Fibroblast of the aortic adventitia (primary cell): ENCODE results near the gene BRD3. TPM values are rescaled to one million over a fixed set of nuclear protein-coding genes. Genes with fewer than 3 reads are reported as not detected.

Experiments
- DNase-seq: peaks from one replicate; pipeline ENCODE4 v3.0.0-alpha.2; 2010; ENCODE audit warnings: low read depth
- H3K4me3 ChIP-seq: 2 replicates; pipeline ENCODE4 v1.5.1; 2011; ENCODE audit warnings: low read depth, mild to moderate bottlenecking, control low read depth, low read length, moderate library complexity
- total RNA-seq: library from RNA; depleted of rRNA; stranded (reverse); fragments of >200 nt; gene quantifications from 2 replicates; pipeline ENCODE4 v1.2.3, GENCODE V29; 2012; ENCODE audit warnings: low replicate concordance
- TF ChIP-seq, protein P1 (sequence below): IDR thresholded peaks from 2 replicates; pipeline ENCODE4 v1.5.1; 2011; ENCODE audit warnings: mild to moderate bottlenecking, low read length, control low read depth, inconsistent platforms; ENCODE audit not compliant: insufficient read depth

Gene BRD3
- total RNA-seq, 1 donor = 7.4 TPM

DNA sequence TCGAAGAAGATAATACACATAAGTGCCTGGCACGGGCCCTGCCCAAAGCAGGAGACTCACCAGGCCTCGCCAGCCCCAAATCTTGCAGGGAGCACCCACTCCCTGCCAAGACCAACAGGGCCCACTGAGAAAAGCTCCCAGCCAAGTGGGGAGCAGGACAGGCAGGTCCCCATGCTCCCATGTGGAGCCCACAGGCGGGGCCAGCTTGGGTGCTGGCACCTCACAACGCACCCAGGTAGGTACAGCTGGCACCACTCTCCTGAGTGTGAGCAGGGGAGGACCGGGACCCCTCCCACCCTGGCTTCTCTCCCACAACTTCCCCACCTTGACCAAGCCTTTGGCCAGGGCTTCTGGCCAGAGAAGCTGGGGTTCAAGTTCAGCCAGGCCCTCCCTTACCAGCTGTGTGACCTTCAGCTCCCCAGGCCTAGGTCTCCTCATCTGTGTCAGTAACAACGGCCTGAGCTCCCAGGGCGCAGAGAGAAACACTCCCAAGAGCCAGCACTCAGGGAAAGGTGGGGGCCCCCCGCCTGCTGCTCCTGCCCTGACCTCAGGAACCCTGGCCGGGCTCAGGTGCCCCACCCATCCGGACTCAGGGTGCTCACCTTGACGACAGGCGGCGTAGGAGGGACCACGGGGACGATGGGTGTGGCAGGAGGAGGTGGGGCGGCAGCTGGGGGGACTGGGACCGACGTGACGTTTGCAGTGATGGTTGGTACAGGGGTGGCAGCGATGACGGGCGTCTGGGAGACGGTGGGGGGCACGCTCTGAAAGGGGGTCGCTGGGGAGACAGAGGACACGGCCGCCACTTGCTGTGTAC is 17.8 kb downstream of the BRD3 start:
- TF ChIP-seq, protein P1, sequence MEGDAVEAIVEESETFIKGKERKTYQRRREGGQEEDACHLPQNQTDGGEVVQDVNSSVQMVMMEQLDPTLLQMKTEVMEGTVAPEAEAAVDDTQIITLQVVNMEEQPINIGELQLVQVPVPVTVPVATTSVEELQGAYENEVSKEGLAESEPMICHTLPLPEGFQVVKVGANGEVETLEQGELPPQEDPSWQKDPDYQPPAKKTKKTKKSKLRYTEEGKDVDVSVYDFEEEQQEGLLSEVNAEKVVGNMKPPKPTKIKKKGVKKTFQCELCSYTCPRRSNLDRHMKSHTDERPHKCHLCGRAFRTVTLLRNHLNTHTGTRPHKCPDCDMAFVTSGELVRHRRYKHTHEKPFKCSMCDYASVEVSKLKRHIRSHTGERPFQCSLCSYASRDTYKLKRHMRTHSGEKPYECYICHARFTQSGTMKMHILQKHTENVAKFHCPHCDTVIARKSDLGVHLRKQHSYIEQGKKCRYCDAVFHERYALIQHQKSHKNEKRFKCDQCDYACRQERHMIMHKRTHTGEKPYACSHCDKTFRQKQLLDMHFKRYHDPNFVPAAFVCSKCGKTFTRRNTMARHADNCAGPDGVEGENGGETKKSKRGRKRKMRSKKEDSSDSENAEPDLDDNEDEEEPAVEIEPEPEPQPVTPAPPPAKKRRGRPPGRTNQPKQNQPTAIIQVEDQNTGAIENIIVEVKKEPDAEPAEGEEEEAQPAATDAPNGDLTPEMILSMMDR = no peak
- no peak overlapping the region for H3K4me3 ChIP-seq
- DNase-seq = no peak

DNA sequence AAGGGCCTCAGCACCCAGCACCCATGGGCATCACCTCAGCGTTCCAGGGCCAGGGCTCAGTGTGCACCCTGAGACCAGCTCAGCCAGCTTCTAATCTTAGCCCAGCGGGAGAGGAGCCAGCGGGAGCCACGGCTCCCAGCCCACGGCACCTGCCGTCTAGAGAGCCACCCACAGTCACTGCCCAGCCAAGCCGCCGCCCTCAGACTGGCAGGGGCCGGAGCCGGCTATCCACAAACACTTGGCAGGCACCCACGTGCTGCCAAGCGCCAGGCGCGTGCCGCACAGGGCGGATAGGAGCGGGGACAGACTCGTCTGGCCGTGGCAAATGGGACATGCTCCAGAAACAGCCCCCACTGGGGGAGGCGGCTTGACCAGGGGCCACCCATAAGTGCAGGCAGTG is 18.6 kb downstream of the BRD3 start:
- no peak overlapping the region for H3K4me3 ChIP-seq
- TF ChIP-seq, protein P1 = no peak
- no peak for DNase-seq

DNA sequence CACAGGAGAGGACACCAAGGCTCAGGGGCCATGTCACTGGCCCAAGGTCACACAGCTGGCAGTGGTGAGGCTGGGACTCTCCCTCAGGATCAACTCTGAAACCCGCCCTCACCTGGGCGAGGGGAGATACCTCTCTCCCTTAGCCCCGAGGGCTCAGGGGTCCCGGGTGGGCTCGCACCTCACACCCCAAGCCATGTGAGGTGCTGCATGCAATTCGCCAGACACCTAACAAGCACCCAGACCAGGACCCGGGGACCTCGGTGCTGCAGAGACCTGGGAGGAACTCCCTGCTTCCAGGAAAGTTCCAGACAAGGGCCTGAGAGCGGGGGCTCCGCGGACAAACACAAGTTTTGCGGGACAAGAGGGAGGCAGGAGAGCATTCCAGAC is 19.3 kb downstream of the BRD3 start:
- TF ChIP-seq, protein P1 = no peak
- no peak overlapping the region for H3K4me3 ChIP-seq
- DNase-seq = no peak

DNA sequence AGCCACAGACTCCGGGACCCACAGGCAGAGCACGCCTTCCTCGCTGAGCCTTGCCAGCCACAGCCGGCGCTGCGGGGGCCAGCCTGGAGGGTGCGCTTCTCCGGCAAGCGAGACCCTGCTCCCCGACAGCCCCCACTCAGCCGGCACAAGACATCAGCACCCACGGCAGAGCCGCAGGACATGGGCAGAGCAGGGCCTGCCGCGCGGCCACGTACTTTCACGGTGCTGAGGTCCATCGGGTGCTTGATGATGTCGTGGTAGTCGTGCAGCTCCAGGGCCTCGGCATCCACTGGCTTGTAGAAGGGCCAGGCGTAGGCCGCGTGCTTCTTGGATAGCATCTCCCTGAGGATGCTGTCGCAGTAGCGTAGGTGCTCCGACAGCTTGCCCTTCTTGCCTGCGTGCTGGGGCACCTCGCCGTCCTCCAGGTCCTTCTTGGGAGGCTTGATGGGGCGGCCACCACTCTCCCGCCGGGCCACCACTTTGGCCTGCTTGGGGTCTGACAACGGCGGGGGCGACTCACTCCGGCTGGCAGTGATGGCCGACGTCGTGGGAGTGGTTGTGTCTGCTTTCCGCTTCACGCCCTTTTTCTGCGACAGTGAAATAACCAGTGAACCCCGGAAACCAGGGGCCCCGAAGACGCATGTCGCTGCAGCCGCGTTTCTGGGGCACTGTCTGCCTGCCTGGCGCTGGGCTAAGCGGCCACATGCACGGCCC is 19.8 kb downstream of the BRD3 start:
- TF ChIP-seq, protein P1 = no peak
- no peak for DNase-seq
- H3K4me3 ChIP-seq = no peak overlapping the region

DNA sequence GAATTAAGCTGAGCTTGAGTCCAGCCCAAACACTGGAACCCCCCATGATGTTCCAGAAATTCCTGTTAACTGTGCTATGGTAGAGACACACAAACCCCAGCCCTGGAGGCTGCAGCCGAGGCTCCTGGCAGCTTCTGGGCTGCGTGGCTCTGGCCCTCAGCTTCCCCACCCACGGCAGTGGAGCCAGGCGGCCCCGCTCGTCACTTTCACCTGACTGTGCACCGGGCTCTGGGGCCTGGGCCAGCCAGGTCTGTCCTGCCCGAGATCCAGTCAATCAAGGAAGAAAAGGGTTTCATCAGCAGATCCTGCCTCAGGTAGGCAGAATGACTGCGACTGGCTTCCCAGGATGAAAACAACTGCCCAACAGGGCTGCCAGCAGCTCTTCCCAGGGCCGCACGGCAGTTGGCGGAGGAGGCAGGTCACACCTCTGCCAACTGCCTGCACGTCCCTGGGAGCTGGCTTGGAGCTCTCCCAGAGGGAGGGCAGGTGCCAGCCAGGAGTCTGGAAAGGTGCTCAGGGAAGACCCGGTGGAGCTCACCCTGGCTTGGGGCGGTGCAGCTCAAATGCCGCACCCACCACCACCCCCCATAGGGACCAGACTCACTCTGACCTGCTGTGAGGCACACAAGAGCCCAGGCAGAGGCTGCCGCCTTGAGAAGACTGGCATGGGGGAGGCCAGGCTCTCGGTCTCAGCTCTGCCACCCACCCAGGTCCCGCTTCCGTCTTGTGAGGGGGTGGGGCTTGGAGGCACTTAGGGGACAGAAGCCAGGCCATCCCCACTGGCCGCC is 20.7 kb downstream of the BRD3 start:
- no peak overlapping the region for H3K4me3 ChIP-seq
- TF ChIP-seq, protein P1 = no peak
- no peak for DNase-seq

DNA sequence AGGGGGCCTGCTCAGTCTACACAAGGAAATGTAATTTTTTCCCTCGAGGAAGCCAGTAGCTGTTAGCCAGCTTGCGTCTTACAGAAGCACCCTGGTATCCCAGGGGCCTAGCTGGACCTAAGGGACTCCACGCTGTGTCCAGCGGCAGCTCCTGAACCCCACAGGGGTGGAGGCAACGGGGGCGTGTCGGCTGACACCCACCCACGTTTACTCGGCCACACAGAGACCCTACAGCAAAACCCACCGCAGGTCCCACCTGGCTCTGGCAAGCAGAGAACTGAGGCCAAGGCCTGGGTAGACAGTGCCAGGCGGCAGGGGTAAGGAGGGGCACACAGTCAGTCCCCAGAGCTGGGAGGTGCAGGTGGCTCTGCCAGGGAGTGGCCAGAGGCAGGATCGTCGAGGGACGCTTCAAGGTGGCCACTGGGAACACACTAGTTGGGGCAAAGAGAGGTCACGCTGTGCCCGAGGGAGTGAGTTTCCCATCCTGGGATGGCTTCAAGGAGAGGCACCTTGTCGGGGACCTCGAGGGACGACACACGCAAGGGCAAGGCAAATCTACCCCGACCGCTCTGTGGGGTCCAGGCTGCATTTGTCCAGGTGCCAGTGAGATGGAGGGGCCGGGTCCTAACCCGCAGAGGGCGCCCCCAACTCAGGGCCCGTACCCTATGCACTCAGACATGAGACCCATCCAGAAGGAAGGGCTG is 21.8 kb downstream of the BRD3 start:
- DNase-seq = no peak
- TF ChIP-seq, protein P1 = no peak
- no peak overlapping the region for H3K4me3 ChIP-seq
